ENCODE data around the gene COX17. TPM values are rescaled to one million over a fixed set of nuclear protein-coding genes. Genes with fewer than 3 reads are reported as not detected.
A peak's percentile ranks its signal among the peaks of the same experiment; 100 is the strongest.

Gene COX17
- polyA plus RNA-seq, 1 donor (not counting 4 experiments of a cell fraction or from before 2014, with no cell fraction given), result 40.6 TPM

- Histone ChIP-seq H3K36me3 (ENCODE audit: control insufficient read depth in 2 of 2, extremely low read depth in 1 of 2, insufficient read depth in 2 of 2, low read length in 2 of 2) (peaks cover 11% of the 10 kb centered on the region in 2 experiments), H3K9ac (ENCODE audit: control insufficient read depth, extremely low read depth, insufficient read depth, low read length) (no peak overlapping the region)
Measured at GRCh38 chr3:119672776-119673175, 4.4 kb downstream of the COX17 start.

GRCh38 chr3:119669906-119670570 lies 7.2 kb downstream of the COX17 start:
- H3K27ac ChIP-seq (ENCODE audit: control insufficient read depth, insufficient read depth, low read length), result no peak overlapping the region
- H3K9me1 ChIP-seq (ENCODE audit: control insufficient read depth, extremely low read depth, insufficient read depth, low read length), result no peaks in the 10 kb centered on the region
- dilution Hi-C loops (cut with MboI; ENCODE audit: extremely low pct_ligation_motif_present, low sequenced_read_pairs), result no loop called here
- no peaks in the 10 kb centered on the region for H3K79me2 ChIP-seq (ENCODE audit: control insufficient read depth, insufficient read depth, low read length)
- TF ChIP-seq CTCF (optimal IDR thresholded peaks at IDR 0.05 in 1 of 3, IDR thresholded peaks at IDR 0.05 in 1 of 3, conservative IDR thresholded peaks at IDR 0.05 in 1 of 3; ENCODE audit: extremely low read depth in 1 of 3, insufficient read depth in 2 of 3, low read length in 3 of 3), result no peak
- no peak for TF ChIP-seq EZH2 (IDR thresholded peaks at IDR 0.05; ENCODE audit: low read length)
- H3K36me3 ChIP-seq (ENCODE audit: control insufficient read depth in 2 of 2, extremely low read depth in 1 of 2, insufficient read depth in 2 of 2, low read length in 2 of 2), result peaks cover 9 to 11% of the 10 kb centered on the region in 2 experiments
- H4K20me1 ChIP-seq (ENCODE audit: control insufficient read depth, extremely low read depth, insufficient read depth, low read length), result no peaks in the 10 kb centered on the region
- no peak overlapping the region for H2AFZ ChIP-seq (ENCODE audit: control insufficient read depth, low read length)
- H3K9ac ChIP-seq (ENCODE audit: control insufficient read depth, extremely low read depth, insufficient read depth, low read length), result no peak overlapping the region
- H3K4me2 ChIP-seq (ENCODE audit: control insufficient read depth, extremely low read depth, insufficient read depth, low read depth, low read length), result no peak overlapping the region
- no peak overlapping the region for H3K4me3 ChIP-seq (ENCODE audit: control insufficient read depth in 2 of 3, extremely low read depth in 1 of 3, insufficient read depth in 2 of 3, low read depth in 1 of 3, low read length in 3 of 3)
- H3K4me1 ChIP-seq (ENCODE audit: control insufficient read depth, extremely low read depth, insufficient read depth, low read length), result no peaks in the 10 kb centered on the region
- no peaks in the 10 kb centered on the region for H3K27me3 ChIP-seq (ENCODE audit: control insufficient read depth, extremely low read depth, insufficient read depth, low read length)
- H3K9me3 ChIP-seq (ENCODE audit: control insufficient read depth, low read depth, low read length), result no peaks in the 10 kb centered on the region
- FAIRE-seq (peak; percentile 29), DNase-seq (ENCODE audit: low read depth, low spot score) (no peak)

More at GRCh38 chr3:119672776-119673175, 4.4 kb downstream of the COX17 start:
- Histone ChIP-seq H3K9me1 (ENCODE audit: control insufficient read depth, extremely low read depth, insufficient read depth, low read length) (no peaks in the 10 kb centered on the region), H3K27ac (ENCODE audit: control insufficient read depth, insufficient read depth, low read length) (no peak overlapping the region), H3K4me2 (ENCODE audit: control insufficient read depth, extremely low read depth, insufficient read depth, low read depth, low read length) (no peak overlapping the region), H4K20me1 (ENCODE audit: control insufficient read depth, extremely low read depth, insufficient read depth, low read length) (no peaks in the 10 kb centered on the region), H3K4me1 (ENCODE audit: control insufficient read depth, extremely low read depth, insufficient read depth, low read length) (peaks cover 9% of the 10 kb centered on the region), H2AFZ (ENCODE audit: control insufficient read depth, low read length) (no peak overlapping the region), H3K27me3 (ENCODE audit: control insufficient read depth, extremely low read depth, insufficient read depth, low read length) (no peaks in the 10 kb centered on the region), H3K79me2 (ENCODE audit: control insufficient read depth, insufficient read depth, low read length) (peaks cover 13% of the 10 kb centered on the region), H3K9me3 (ENCODE audit: control insufficient read depth, low read depth, low read length) (no peaks in the 10 kb centered on the region), H3K4me3 (ENCODE audit: control insufficient read depth in 2 of 3, extremely low read depth in 1 of 3, insufficient read depth in 2 of 3, low read depth in 1 of 3, low read length in 3 of 3) (no peak overlapping the region)
- TF ChIP-seq EZH2 (IDR thresholded peaks at IDR 0.05; ENCODE audit: low read length) (no peak), CTCF (optimal IDR thresholded peaks at IDR 0.05 in 1 of 3, IDR thresholded peaks at IDR 0.05 in 1 of 3, conservative IDR thresholded peaks at IDR 0.05 in 1 of 3; ENCODE audit: extremely low read depth in 1 of 3, insufficient read depth in 2 of 3, low read length in 3 of 3) (no peak)
- dilution Hi-C loops (cut with MboI; ENCODE audit: extremely low pct_ligation_motif_present, low sequenced_read_pairs), result no loop called here
- FAIRE-seq (no peak), DNase-seq (ENCODE audit: low read depth, low spot score) (no peak)

Data from keratinocyte (primary cell).